ENCODE measurements around the gene GALR1. TPM values are rescaled to one million over a fixed set of nuclear protein-coding genes. Genes with fewer than 3 reads are reported as not detected.

The GALR1 gene
- total RNA-seq, 1 donor from 2014 or later: 0.03 TPM

GRCh38 chr18:77321823-77322805, 72.5 kb downstream of the GALR1 start:
- no peak for DNase-seq (ENCODE audit: low spot score)

GRCh38 chr18:77323640-77324299, 74.1 kb downstream of the GALR1 start:
- no peak for DNase-seq (ENCODE audit: low spot score)

Other genes starting within 250 kb of the GALR1 start
- 45.2 TPM for gene MBP, start 117.1 kb upstream of the GALR1 start, total RNA-seq

Data from mesenteric fat pad (tissue), 1 donor.